GM12874 (cell line): Measurements from ENCODE around the gene PCSK2.

Source experiments
- TF ChIP-seq, protein P1 (sequence below): IDR thresholded peaks from 2 replicates; pipeline ENCODE4 v1.5.1; 2011; ENCODE audit warnings: low read depth, mild to moderate bottlenecking, control low read depth, low read length, moderate library complexity; ENCODE audit not compliant: insufficient read depth

PCSK2 gene

DNA sequence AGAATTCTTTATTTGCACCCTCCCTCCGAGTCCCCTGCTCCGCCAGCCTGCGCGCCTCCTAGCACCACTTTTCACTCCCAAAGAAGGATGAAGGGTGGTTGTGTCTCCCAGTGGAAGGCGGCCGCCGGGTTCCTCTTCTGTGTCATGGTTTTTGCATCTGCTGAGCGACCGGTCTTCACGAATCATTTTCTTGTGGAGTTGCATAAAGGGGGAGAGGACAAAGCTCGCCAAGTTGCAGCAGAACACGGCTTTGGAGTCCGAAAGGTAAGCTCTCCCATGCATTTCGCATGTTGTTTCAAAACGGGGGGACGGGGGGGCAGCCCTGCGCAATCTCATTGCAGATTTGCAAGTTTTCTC, 357 bp downstream of the PCSK2 start:
- TF ChIP-seq, protein P1, sequence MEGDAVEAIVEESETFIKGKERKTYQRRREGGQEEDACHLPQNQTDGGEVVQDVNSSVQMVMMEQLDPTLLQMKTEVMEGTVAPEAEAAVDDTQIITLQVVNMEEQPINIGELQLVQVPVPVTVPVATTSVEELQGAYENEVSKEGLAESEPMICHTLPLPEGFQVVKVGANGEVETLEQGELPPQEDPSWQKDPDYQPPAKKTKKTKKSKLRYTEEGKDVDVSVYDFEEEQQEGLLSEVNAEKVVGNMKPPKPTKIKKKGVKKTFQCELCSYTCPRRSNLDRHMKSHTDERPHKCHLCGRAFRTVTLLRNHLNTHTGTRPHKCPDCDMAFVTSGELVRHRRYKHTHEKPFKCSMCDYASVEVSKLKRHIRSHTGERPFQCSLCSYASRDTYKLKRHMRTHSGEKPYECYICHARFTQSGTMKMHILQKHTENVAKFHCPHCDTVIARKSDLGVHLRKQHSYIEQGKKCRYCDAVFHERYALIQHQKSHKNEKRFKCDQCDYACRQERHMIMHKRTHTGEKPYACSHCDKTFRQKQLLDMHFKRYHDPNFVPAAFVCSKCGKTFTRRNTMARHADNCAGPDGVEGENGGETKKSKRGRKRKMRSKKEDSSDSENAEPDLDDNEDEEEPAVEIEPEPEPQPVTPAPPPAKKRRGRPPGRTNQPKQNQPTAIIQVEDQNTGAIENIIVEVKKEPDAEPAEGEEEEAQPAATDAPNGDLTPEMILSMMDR, result no peak

DNA sequence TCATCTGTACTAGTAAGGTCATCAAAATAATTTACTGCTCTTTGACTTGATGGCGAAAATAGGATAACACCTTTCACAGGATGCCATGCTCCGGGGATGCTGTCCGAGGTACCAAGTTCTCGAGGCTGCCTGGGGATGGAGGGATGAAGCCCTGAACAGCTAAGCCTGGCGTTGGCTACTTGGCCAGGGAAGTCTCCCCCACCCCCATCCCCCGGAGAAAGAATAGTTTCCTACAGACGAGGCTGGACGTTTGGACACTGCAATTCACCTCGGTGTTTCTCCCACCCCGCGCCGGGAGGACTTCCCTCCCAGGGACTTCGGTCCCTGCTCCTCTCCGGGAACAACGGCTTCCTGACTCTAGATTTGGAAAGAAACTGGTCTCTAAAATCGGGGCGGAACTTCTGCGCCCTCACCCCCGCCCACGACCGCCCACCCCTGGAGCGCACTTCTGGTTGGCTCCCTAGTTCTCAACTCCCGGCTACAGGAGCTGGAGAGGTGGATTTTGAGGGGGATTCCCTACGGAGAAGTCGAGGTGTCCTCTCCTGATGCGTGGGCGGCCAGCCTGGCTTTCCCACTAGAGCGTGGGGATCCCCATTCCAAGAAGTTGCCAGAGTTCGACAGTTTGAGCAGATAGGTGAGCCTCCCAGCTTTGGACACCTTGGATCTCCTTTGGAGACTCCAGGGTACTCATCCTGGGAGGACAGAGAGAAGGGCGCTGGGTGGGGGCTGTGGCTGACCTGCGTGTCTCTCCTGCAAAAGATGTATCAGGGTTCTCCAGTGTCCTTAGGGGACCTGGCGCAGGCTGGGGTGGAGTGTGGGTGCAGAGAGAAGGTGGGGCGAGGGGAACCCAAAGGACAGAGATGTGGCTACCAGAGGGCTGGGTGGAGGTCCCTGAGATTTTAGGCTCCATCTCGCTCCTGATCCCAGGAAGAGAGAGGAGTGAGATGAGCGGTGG, 1.1 kb downstream of the PCSK2 start:
- TF ChIP-seq, protein P1, result no peak

DNA sequence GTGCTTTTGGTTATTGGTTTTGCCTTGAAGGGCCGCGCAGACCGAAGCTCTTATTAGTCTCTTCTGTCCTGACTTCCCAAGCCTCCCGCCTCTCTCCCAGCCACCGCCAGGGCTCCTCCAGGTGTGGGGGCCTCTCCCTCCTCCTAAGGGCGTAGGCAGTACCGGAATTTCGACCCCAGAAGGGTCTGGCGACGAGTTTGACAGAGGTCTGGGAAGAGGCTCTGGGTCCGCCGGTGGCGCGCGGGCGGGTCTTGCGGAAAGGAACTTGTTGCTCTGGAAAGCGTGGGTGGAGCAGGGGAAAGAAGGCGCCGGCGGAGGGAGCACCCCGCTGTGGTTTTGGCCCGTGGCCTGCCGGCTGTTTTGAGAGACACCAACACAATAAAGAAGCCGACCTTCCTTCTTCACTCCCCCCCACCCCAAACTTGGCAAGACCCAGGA, 1.8 kb downstream of the PCSK2 start:
- TF ChIP-seq, protein P1, result no peak

DNA sequence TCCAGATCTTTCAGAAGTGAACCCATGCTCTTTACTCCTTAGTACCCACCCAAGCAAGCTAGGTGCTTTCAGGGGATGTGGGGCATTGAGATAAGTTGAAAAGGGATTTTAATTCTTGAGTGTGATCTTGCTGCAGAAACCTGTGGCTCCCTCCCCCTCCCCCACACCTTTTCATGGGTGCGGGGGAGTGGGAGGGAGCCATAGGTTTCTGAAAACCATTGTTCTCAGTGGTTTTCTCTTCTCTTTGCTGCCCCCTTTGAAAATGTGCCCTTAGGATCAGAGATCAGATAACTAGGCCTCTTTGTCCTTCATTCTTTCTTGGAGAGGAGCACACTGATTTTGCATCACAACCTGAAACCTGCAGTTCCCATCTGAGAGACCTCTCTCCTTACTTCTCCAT, 2.4 kb downstream of the PCSK2 start:
- TF ChIP-seq, protein P1, result no peak

DNA sequence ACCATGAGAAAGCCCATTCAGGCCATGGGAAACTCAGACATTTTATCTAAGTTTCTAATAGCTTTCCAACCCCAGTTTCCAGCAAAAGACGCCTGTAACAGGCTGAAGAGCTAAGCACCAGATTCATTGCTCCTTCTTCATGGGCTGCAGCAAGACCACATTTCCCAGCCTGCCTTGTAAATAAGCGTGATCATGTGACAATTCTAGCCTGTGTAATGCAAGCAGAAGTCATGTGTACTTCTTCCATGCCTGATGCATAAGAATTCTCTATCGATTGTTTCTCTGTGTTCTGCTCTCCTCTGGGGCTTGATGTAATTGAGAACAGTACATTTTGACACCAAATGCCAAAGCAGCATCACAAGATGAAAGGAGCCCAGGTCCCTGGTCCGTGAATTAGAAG, 6.8 kb downstream of the PCSK2 start:
- TF ChIP-seq, protein P1, result no peak

DNA sequence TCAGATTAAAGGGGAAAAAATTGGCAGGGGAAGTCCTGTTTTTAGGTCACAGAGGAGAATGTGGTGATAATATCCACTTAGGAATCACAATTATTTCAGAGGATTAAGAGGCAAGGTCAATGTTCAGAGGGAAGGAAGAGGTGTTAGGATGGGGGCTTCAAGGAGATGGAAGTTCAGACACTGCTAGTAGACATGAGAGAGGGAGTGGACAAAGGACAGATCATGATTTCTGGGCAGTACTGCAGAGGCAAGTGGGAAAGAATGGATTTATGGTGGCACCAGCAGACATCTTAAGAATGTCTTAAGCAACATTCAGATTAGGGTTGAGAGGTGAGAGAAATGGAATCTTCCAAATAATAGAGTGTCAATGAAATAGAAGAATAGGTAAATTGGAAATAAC, 9.9 kb downstream of the PCSK2 start:
- TF ChIP-seq, protein P1, result no peak

DNA sequence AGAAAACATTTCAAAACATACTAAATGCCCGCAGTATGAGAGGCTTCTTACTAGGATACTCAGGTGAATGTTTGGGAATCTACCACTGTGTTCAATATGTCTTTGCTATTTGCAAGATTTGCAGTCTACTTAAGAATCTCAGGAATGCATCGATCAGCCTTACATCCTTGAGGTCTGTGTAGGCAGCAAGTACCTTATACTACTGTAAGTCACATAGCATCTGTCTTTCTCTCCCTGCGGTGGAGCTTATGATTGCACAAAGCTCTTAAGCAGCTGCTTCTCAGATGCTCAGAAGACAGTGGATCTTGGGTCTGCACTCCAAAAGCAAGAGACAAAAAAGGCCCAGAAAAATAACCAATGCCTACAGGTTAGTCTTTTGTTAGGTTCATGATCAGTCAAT, 21.4 kb downstream of the PCSK2 start:
- TF ChIP-seq, protein P1, result no peak
